GM19467 (cell line): ENCODE measurements around the gene ZNF556.
"Not testable (repeated sequence)": the region's sequence is repeated elsewhere in the genome, so short reads cannot be mapped to it uniquely, and the experiment has no call there.

Experiments
- ATAC-seq: cut with Tn5 transposase; IDR thresholded peaks from one replicate; pipeline ENCODE4 v1.9.1; 2021; ENCODE audit warnings: mild to moderate bottlenecking, moderate library complexity; ENCODE audit not compliant: unreplicated experiment

The ZNF556 gene

DNA sequence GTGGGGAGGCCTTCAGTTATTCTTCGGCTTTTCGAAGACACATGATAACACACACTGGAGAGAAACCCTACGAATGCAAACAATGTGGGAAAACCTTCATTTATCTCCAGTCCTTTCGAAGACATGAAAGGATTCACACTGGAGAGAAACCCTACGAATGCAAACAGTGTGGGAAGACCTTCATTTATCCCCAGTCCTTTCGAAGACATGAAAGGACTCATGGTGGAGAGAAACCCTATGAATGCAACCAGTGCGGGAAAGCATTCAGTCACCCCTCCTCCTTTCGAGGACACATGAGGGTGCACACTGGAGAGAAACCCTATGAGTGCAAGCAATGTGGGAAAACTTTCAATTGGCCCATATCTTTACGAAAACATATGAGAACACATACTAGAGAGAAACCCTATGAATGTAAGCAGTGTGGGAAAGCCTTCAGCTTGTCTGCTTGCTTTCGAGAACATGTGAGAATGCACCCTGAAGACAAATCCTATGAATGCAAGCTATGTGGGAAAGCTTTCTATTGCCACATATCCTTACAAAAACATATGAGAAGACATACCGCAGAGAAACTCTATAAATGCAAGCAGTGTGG, 14.0 kb upstream of the ZNF556 start:
- no peak for ATAC-seq

DNA sequence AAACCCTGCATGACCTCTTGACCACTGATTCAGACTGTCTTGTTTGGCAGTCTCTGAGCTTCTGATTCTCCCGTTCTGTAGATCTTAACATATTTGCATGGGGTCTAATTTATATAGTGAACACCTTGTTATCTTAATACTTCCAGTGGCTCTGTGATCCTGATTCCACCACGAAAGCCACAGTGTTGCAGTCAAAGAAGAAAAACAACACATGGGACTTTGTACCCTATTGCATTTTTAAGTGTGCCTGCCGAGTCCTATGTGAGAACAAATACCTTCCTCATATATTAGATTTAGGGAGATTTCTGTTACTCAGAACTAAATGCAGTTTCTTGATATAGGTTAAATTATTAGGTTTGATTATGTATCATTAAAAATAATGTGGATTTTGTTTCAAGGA, 12.3 kb upstream of the ZNF556 start:
- no peak for ATAC-seq

DNA sequence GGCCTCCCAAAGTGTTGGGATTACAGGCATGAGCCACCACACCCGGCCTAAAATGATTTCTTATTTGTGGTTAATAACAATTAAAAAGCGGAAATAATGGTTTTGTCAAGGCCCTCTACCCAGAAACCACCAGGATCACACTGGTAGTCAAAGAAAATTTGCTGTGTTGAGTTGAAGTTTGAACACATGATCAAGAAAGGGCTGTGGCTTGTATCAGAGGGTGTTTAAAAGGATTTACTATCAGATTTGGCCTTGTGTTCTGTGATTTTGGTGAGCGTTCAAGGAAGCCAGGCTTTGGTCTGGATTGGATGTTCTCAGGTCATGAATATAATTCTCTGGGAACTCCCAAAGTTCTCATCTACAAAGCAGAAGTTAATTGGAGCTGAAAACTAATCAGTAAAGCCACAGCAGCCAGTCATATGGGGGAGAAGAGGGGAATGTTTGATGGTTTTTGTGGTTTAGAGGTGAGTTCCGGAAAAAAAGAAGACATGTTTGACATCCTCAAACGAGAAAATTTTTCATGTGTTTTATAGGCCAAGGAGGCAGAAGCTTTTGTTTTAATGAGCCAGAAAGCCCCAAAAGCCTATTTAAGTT, 10.6 kb upstream of the ZNF556 start:
- ATAC-seq = no peak

DNA sequence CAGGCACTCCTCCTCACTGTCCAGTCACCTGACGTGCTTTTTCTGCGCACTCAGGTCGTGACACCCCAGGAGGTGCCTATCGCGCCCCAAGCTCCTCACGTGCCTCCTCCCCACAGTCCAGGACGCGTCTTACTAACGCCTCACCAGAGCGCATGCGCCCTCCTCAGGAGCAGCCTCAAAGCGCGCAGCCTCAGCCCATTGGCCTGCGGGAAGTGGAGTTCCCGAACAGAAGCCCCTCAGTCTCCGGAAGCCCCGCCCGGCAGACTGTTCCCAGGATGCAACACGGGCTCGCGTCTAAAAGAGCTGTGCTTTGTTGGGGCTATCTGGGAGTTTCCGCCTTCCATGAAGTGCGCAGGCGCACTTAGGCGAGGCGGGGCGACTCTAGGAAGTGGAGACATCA, 8.3 kb upstream of the ZNF556 start:
- no peak for ATAC-seq

DNA sequence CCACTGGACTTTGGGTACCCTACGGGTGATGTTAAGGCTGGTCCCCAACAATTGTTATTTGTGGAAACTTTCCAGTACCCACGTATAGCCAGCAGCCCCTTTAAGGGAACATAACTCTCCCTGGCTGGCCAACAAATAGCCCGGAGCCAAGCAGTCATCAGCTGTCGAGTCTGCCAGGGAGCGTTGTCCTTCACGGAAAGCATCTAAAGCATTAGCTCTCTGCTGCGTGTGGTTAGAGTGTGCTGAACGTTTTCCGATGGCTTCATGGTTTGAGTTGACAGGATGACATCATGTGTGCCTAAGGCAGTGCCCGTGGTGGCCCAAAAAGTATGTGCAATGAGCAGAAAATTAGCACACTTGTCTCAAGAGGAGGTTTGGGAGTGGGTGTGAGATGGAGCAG, 3.3 kb upstream of the ZNF556 start:
- no peak for ATAC-seq

DNA sequence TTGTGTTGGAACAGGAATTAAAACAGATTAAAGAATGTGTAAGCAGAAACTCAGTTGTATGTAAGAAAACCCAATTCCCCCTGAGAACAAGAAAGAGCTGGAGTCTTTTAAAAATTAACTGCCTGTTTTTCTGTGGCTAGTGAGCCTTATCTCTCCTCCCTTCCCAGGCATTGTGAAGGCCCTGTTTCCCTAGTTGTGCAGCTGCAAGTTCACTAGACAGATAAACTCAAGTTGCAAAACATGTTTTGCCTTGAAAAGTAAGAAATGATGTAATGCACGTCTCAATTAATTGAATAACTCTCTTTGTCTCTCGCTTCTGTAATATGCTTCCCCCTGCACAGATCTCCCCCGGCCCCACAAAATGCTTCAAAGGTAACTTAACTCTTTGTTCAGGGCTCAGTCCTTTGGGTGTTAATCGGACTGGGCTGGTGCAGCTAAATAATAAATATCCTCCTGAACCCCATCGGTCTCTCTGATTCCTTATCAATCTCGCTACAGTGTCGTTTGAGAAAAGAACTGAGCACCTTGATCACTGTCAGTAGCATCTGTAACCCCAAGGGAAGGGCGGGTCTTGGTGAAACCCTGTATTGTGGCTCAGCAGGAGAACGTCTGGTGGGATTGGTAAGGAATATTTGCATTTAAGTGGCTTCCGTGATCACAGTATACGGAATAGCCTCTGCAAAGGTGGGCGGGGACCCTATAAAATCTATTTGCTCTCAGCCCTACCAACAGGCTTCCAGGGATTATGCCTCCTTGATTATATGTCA, 1.6 kb upstream of the ZNF556 start:
- no peak for ATAC-seq

DNA sequence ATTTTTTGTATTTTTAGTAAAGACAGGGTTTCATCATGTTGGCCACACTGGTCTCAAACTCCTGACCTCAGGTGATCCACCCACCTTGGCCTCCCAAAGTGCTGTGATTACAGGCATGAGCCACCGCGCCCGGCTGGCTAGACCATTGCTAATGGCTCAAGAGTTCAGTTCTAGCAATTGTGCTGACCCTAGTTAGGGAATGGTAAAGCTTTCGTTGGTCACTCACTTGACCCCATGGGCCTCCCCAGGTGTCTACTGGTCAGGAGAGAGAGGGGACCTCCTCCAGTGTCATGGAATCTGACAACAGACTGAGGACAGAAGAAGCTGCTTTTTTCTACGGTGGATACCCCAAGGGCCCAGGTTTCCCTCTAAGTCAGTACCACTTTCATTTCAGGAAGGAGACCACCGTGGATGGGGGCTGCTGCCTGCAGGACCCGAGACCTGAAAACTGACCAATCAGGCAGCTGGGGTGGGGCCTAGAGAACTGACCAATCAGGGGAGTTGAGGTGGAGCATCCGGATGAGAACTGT, 575 bp upstream of the ZNF556 start:
- ATAC-seq = no peak

DNA sequence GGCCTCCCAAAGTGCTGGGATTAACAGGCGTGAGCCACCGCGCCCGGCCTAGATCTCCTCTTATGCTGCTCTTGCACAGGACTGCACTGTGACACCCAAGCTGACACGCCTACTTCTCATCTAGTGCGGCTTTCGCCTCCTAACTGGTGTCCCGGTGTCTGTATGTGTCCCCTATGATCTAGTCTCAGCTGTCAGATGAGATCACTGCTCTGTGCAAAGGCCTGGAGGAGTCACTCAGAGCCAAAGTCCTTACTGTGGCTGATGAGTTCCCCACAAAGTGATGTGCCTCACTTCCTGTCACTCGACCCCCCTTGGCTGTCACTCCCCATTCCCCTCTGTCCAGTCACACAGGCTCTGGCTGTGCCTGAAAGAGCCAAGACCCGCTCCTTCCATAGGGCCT, 2.5 kb downstream of the ZNF556 start:
- no peak for ATAC-seq

DNA sequence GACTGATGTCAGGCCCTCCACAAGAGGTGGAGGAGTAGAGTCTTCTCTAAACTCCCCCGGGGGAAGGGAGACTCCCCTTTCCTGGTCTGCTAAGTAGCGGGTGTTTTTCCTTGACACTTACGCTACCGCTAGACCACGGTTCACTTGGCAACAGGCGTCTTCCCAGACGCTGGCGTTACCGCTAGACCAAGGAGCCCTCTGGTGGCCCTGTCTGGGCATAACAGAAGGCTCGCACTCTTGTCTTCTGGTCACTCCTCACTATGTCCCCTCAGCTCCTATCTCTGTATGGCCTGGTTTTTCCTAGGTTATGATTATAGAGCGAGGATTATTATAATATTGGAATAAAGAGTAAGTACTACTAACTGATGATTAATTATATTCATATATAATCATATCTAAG, 5.0 kb downstream of the ZNF556 start:
- not testable (repeated sequence) for ATAC-seq

DNA sequence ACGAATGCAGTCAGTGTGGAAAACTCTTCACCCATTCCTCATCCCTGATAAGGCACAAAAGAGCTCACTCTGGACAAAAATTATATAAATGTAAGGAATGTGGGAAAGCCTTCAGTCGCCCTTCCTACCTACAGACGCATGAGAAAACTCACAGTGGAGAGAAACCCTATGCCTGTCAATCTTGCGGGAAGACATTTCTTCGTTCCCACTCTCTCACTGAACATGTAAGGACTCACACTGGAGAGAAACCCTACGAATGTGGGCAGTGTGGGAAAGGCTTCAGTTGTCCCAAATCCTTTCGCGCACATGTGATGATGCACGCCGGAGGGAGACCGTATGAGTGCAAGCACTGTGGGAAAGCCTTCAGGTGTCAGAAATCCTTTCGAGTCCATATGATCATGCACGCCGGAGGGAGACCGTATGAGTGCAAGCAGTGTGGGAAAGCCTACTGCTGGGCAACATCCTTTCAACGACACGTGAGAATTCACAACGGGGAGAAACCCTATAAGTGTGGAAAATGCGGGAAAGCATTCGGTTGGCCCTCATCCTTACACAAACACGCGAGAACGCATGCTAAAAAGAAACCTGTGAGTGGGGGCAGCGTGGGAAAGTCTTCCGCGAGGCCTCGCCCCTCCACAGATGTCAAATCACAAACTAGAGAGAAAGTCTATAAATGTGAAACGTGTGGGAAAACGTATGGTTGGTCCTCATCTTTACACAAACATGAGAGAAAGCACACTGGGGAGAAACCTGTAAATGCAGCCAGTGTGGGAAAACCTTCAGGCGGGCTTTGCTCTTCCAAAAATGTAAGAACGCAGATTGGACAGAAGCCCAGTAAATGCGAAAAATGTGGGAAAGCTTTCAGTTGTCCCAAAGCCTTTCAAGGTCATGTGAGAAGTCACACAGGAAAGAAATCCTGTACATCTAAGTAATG, 10.5 kb downstream of the ZNF556 start:
- ATAC-seq = no peak

DNA sequence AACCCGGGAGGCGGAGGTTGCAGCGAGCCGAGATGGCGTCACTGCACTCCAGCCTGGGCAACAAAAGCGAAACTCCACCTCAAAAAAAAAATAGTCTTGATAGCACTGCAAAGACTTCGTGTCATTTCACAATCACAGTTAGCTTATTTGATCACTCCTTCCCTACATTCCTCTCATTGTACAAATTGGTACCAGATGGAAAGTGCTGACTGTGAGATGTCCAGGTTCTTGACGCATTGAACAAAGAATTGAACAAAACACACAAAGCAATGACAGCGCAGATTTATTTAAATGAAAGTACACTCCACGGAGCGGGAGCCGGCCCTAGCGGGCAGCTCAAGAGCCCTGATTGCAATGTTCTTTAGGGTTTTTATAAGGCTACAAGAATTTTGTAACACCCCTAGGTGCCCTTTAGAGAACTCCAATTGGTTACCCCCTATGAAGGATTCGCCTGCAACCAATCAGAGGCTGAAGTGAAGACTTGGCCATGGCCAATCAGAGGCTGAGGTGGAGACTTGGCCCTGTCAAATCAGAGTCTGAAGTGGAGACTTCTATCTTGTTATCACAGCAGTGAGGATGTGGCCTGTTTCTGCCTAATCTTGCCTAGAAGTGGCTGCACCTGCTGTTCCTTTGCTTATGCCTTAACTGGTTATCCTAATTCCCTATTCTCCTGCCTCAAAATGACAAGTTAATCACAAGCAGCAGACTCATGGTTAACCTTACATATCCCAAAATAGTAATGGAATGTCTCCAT, 16.7 kb downstream of the ZNF556 start:
- no peak for ATAC-seq

DNA sequence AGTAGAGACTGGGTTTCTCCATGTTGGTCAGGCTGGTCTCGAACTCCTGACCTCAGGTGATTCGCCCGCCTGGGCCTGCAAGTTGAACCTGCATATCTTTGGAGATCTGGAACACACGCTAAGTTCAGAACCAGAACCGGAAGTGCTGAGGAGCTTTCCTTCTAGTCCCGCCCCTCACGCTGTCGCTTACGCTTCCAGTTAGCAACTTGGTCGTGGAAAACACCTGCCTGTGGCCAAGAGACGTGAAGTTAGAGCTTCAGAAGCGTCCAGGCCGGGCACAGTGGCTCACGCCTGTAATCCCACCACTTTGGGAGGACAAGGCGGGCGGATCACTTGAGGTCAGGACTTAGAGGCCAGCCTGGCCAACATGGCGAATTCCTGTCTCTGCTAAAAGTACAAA, 18.6 kb downstream of the ZNF556 start:
- ATAC-seq = no peak

DNA sequence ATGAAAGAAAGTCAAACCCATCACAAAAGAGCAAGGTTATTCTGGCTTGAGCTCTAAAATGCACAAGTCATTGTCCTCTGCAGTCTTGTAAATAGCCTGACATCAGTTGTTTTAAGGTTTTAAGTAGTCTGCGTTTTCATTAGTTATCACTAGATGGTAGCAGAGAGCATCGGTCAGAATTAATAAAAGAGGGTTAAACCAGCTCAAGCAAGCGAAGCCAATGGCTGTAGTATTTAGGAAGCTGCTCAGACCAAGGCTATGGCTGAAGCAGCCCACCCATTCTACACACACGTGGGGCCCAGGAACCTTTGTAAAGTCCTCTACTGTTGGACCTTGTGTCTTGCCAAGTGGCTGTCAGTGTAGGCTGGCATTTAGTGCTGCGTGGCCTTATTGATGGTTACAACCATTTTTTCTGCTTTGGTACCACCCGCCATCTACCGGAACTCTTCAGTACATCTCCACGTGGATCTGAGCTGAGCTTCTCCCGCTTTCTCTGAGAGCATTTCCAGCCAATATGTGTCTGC, 20.3 kb downstream of the ZNF556 start:
- no peak for ATAC-seq

DNA sequence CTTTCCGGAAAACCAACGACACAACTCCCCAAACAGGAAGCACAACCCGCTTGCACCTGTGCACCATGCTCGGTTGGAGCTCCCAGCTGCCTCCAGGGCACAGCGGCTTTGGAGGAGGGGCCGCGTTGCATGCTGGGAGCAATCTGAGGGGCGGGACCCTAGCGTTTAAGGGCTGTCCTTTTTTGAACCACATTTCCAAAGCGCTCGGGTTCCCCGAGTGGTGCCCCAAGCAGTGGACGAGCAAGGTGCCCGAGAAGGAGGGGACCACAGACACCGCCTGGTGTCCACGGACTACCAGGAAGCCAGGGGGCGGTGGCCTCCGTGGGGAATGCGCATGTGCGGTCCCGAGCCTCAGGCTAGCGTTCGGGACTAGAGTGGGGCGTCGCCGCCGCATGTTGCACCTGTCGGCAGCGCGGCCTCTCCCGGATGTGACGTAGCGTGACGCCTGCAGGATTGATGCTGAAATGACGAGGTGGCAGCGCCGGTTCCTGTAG, 21.6 kb downstream of the ZNF556 start:
- ATAC-seq = no peak

DNA sequence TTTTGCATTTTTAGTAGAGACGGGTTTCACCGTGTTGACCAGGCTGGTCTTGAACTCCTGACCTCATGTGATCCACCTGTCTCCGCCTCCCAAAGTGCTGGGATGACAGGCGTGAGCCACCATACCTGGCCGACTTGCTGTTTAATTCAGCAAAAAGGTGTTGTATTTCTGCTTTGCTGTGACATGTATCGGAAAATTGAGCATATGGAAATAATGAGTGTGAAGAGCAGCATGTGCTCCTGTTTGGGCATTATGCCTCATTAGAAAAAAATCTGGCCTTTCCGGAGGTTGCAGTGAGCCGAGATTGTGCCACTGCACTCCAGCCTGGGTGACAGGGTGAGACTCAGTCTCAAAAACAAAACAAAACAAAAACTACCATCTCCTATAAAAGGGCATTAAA, 23.4 kb downstream of the ZNF556 start:
- not testable (repeated sequence) for ATAC-seq

DNA sequence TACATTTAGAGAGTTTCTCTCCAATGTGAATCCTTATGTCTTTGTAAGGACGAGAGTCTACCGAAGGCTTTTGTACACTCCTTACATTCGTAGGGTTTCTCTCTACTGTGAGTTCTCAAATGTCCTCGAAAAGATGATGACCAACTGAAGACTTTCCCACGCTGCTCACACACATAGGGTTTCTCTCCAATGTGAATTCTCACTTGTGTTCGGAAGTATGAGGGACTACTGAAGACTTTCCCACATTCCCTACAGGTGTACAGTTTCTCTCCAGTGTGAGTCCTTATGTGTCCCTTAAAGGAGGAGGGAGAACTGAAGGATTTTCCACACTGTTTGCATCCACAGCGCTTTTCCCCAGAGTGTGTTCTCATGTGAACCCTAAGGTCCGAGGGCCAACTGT, 29.6 kb downstream of the ZNF556 start:
- no peak for ATAC-seq

DNA sequence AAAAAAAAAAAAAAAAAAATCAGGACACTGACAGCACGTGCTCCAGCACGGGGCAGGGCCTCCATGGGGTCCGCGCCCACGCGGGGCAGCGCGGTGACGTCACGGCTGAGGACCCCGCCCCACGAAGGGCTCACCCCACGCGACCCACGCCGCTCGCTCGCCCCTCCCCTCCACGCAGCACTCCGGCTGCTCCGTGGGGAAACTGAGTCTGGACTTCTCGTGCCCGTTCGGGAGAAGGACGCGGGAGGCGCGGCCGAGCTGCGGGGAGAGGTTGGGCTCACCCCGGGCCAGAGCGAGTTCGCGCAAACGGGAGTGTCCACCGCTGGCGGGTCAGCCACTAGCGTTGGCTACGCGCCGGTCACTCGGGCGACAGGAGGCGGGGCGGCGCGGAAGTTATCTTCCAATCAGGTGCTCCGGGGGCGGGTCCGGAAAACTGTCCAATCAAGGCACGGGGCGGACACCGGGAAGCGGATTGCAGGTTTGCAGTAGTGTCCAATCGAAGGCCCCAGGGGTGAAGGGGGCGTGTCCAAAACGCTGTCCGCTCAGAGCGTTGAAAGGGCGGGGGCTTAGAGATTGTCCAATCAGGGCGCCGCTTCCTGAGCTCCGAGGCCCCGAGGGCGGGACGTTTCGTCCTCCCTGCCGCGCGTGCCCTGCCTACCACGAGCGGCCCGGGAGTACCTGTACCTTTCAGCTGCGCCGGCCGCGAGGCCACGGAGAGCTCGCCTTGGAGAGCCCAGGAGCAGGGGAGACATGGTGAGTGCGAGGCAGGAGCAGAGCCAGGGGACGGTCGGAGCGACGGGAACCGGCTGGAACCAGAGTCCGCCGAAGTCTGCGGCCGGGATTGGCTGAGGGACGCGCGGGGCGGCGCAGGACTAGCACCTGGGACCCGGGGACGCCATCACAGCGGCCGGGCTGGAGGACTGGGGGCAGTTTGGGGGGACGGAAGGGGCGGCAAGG, 33.4 kb downstream of the ZNF556 start, which contains the start of gene ZNF57:
ZNF57 (plus strand) TSS at position 633 of the 957 bp plus-strand sequence; CDS start at position 751, 118 bp downstream.
- peak; percentile 90 for ATAC-seq

DNA sequence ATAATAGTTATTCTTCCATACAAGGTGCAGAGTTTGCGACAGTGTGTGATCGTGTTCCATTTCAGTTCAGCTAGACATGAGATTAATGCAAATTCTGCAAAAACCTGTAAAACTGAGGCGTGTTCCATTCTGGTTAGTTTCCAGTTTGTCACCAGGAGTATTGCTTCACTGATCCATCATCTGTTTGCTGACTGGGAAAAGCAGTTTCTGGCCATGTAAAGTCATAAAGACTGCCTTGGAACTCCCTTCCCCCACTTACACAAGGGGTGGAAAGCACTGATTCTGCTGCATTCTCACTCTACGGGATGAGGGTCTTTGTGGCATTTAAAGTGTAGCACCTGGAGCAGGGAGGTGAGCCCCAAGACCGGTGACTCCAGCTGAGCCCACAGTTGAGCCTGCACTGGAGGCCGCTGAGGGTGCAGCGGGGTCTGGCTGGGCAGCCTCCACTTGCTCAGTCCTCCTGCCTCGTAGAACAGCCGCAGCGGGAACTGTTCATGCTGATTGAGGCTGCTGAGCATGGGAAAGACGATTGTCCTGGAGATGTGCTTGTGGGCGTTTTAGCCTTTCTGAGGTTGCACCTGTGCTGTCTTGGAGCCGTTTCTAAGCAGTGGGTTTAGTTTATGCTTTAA, 35.6 kb downstream of the ZNF556 start:
- no peak for ATAC-seq
